ENCODE results near the gene SRR.

GRCh38 chr17:2372180-2372579 is 68.4 kb downstream of the SRR start:
- TF ChIP-seq CTCF (IDR thresholded peaks at IDR 0.05) = no peak
- TF ChIP-seq POLR2A (IDR thresholded peaks at IDR 0.05) = no peak

Measured in Peyer's patch (tissue), 4 donors.